Heart left ventricle (tissue), 13 donors: ENCODE results near the gene EHD4.

ENCODE experiments used
- CTCF ChIP-seq, 12 donors: fragments of 200-600 bp; sonication (generic) in 4 of 12; IDR thresholded peaks; one replicate each; pipeline versions ENCODE4 v1.5.0 to v1.8.0; 2018 to 2022; ENCODE audit warnings: antibody characterized with exemption in 12 of 12, mild to moderate bottlenecking in 5 of 12
- POLR2A ChIP-seq, 2 donors: fragments of 450-650 bp; IDR thresholded peaks; one replicate each; pipeline ENCODE4 v1.6.1; 2017; ENCODE audit warnings: antibody characterized with exemption in 2 of 2, mild to moderate bottlenecking in 2 of 2, moderate library complexity in 2 of 2
- donor health status: ischemic (EF 13 %, LVEDD 7.1; RV severe dilation, severe dysfunction).
- donor health status: DM: no; HTN: yes; CAD: no.
- donor health status: DM: no; HTN: no; CAD: no.
- donor health status: ischemic (EF 25% LVEDD 6.9; RV normal size, moderate dysfunction).
- donor health status: ischemic (EF 25% LVEDD 5.7; RV mildly dilated, moderate dysfunction).
- donor health status: ischemic (EF 35%, LVEDD 5.7; RV mildly dilated, moderate dysfunction).
- donor health status: nonischemic (EF 11% LVEDD 7.7; RV severe dilation, severe dysfunction).
- donor health status: DM: yes; HTN: yes; CAD: no.
- donor health status: PGD.
- donor health status: ischemic (EF 29% LVEDD 5.4; RV normal size, mild dysfunction).
- donor health status: nonischemic (EF 23%, LVEDD 6.1; RV moderate dilation, normal function).

- TF ChIP-seq CTCF (IDR thresholded peaks at IDR 0.05) (no peak), POLR2A (IDR thresholded peaks at IDR 0.05) (no peak)
Measured at GRCh38 chr15:41887893-41888292, 84.5 kb downstream of the EHD4 start.
